Memory B cell (primary cell): ENCODE data around the gene CFAP119.

Experiments used
- ATAC-seq: fragments of 150-1000 bp; cut with Tn5 transposase; 2 replicates; pipeline ENCODE4 v1.10.0; 2021; ENCODE audit warnings: low read depth, mild to moderate bottlenecking, moderate library complexity
- DNase-seq, 2 donors: peaks; one replicate each; pipeline ENCODE4 v3.0.0; 2022; ENCODE audit warnings: low spot score in 2 of 2
- H3K27ac Mint-ChIP-seq: one replicate; pipeline ENCODE4 v1.8.0; 2022; ENCODE audit warnings: mild to moderate bottlenecking, moderate library complexity, mixed read lengths
- H3K27me3 Mint-ChIP-seq: one replicate; pipeline ENCODE4 v1.8.0; 2022; ENCODE audit warnings: mixed read lengths
- H3K36me3 Mint-ChIP-seq: one replicate; pipeline ENCODE4 v1.8.0; 2022; ENCODE audit warnings: mild to moderate bottlenecking, mixed read lengths
- H3K4me1 Mint-ChIP-seq: one replicate; pipeline ENCODE4 v1.8.0; 2022; ENCODE audit warnings: mixed read lengths
- H3K4me3 Mint-ChIP-seq: one replicate; pipeline ENCODE4 v1.8.0; 2022; ENCODE audit warnings: mild to moderate bottlenecking, moderate library complexity, mixed read lengths
- H3K9me3 Mint-ChIP-seq: one replicate; pipeline ENCODE4 v1.8.0; 2022; ENCODE audit warnings: mixed read lengths

The CFAP119 gene

GRCh38 chr16:30746638-30747175 lies 15.2 kb downstream of the CFAP119 start:
- Mint-ChIP-seq H3K9me3 (no peaks in the 10 kb centered on the region), H3K36me3 (peaks cover 23% of the 10 kb centered on the region), H3K4me3 (no peak overlapping the region), H3K27me3 (no peaks in the 10 kb centered on the region), H3K4me1 (peaks cover 22% of the 10 kb centered on the region), H3K27ac (no peak overlapping the region)
- DNase-seq = no peak
- no peak for ATAC-seq

GRCh38 chr16:30745082-30745481 lies 16.8 kb downstream of the CFAP119 start:
- H3K9me3 Mint-ChIP-seq = no peaks in the 10 kb centered on the region
- H3K4me1 Mint-ChIP-seq = peaks cover 24% of the 10 kb centered on the region
- peaks cover 17% of the 10 kb centered on the region for H3K36me3 Mint-ChIP-seq

GRCh38 chr16:30744183-30744582 lies 17.7 kb downstream of the CFAP119 start:
- Mint-ChIP-seq H3K27me3 (no peaks in the 10 kb centered on the region), H3K4me1 (peaks cover 21% of the 10 kb centered on the region), H3K9me3 (no peaks in the 10 kb centered on the region), H3K4me3 (no peak overlapping the region), H3K27ac (no peak overlapping the region), H3K36me3 (peaks cover 17% of the 10 kb centered on the region)
- DNase-seq = no peak
- ATAC-seq = no peak

More at GRCh38 chr16:30745082-30745481, 16.8 kb downstream of the CFAP119 start:
- ATAC-seq = no peak
- H3K4me3 Mint-ChIP-seq = no peak overlapping the region
- no peak overlapping the region for H3K27ac Mint-ChIP-seq
- no peak for DNase-seq
- H3K27me3 Mint-ChIP-seq = no peaks in the 10 kb centered on the region

GRCh38 chr16:30743716-30744115 lies 18.1 kb downstream of the CFAP119 start:
- Mint-ChIP-seq H3K9me3 (no peaks in the 10 kb centered on the region), H3K27ac (no peak overlapping the region), H3K4me3 (no peak overlapping the region), H3K36me3 (peaks cover 19% of the 10 kb centered on the region), H3K27me3 (no peaks in the 10 kb centered on the region), H3K4me1 (peaks cover 18% of the 10 kb centered on the region)
- DNase-seq (no peak), ATAC-seq (no peak)

- H3K4me3 Mint-ChIP-seq = no peak overlapping the region
- no peaks in the 10 kb centered on the region for H3K9me3 Mint-ChIP-seq
- H3K27me3 Mint-ChIP-seq = no peaks in the 10 kb centered on the region
- H3K4me1 Mint-ChIP-seq = peaks cover 12% of the 10 kb centered on the region
- DNase-seq (no peak), ATAC-seq (no peak)
- no peak overlapping the region for H3K27ac Mint-ChIP-seq
- peaks cover 30% of the 10 kb centered on the region for H3K36me3 Mint-ChIP-seq
Measured at GRCh38 chr16:30741461-30741914, 20.4 kb downstream of the CFAP119 start.

GRCh38 chr16:30740364-30741251 lies 21.3 kb downstream of the CFAP119 start:
- no peaks in the 10 kb centered on the region for H3K9me3 Mint-ChIP-seq
- DNase-seq = no peak
- H3K36me3 Mint-ChIP-seq = peaks cover 32% of the 10 kb centered on the region
- no peak for ATAC-seq
- H3K4me1 Mint-ChIP-seq = peaks cover 12% of the 10 kb centered on the region
- H3K27ac Mint-ChIP-seq = no peak overlapping the region
- no peak overlapping the region for H3K4me3 Mint-ChIP-seq
- H3K27me3 Mint-ChIP-seq = no peaks in the 10 kb centered on the region

GRCh38 chr16:30738984-30739951 lies 22.6 kb downstream of the CFAP119 start:
- Mint-ChIP-seq H3K4me1 (peaks cover 12% of the 10 kb centered on the region), H3K27ac (no peak overlapping the region), H3K9me3 (no peaks in the 10 kb centered on the region), H3K27me3 (no peaks in the 10 kb centered on the region), H3K4me3 (no peak overlapping the region), H3K36me3 (peaks cover 28% of the 10 kb centered on the region)
- no peak for ATAC-seq
- DNase-seq = no peak

- Mint-ChIP-seq H3K36me3 (peaks cover 28% of the 10 kb centered on the region), H3K9me3 (no peaks in the 10 kb centered on the region), H3K27ac (no peak overlapping the region), H3K27me3 (no peaks in the 10 kb centered on the region), H3K4me1 (peaks cover 12% of the 10 kb centered on the region), H3K4me3 (no peak overlapping the region)
- DNase-seq (no peak), ATAC-seq (no peak)
Measured at GRCh38 chr16:30737794-30738648, 23.8 kb downstream of the CFAP119 start.

GRCh38 chr16:30736995-30737793 lies 24.7 kb downstream of the CFAP119 start:
- no peaks in the 10 kb centered on the region for H3K9me3 Mint-ChIP-seq
- H3K27me3 Mint-ChIP-seq = no peaks in the 10 kb centered on the region
- H3K4me1 Mint-ChIP-seq = peaks cover 12% of the 10 kb centered on the region
- ATAC-seq = no peak
- peaks cover 30% of the 10 kb centered on the region for H3K36me3 Mint-ChIP-seq
- H3K27ac Mint-ChIP-seq = no peak overlapping the region
- no peak overlapping the region for H3K4me3 Mint-ChIP-seq
- DNase-seq = no peak

- Mint-ChIP-seq H3K27ac (no peak overlapping the region), H3K9me3 (no peaks in the 10 kb centered on the region), H3K36me3 (peaks cover 20% of the 10 kb centered on the region), H3K27me3 (no peaks in the 10 kb centered on the region), H3K4me1 (no peaks in the 10 kb centered on the region), H3K4me3 (no peak overlapping the region)
- no peak for ATAC-seq
- no peak for DNase-seq
Measured at GRCh38 chr16:30731411-30731810, 30.5 kb downstream of the CFAP119 start.

GRCh38 chr16:30728899-30729672 lies 32.8 kb downstream of the CFAP119 start:
- H3K36me3 Mint-ChIP-seq = peaks cover 28% of the 10 kb centered on the region
- no peaks in the 10 kb centered on the region for H3K9me3 Mint-ChIP-seq
- no peak for ATAC-seq
- H3K4me3 Mint-ChIP-seq = no peak overlapping the region
- H3K4me1 Mint-ChIP-seq = peaks cover 6% of the 10 kb centered on the region
- H3K27ac Mint-ChIP-seq = no peak overlapping the region
- no peak for DNase-seq
- H3K27me3 Mint-ChIP-seq = no peaks in the 10 kb centered on the region

- no peaks in the 10 kb centered on the region for H3K9me3 Mint-ChIP-seq
- no peak for DNase-seq
- H3K27ac Mint-ChIP-seq = peak overlapping the region; percentile 45
- peaks cover 9% of the 10 kb centered on the region for H3K4me1 Mint-ChIP-seq
- ATAC-seq = no peak
- H3K36me3 Mint-ChIP-seq = peaks cover 30% of the 10 kb centered on the region
- no peak overlapping the region for H3K4me3 Mint-ChIP-seq
- no peaks in the 10 kb centered on the region for H3K27me3 Mint-ChIP-seq
Measured at GRCh38 chr16:30728321-30728720, 33.5 kb downstream of the CFAP119 start.
